GM19023 (cell line): ENCODE results near the gene DRAM1.

ENCODE experiments used
- ATAC-seq: cut with Tn5 transposase; IDR thresholded peaks from one replicate; pipeline ENCODE4 v1.9.1; 2021; ENCODE audit warnings: mild to moderate bottlenecking, moderate library complexity; ENCODE audit not compliant: unreplicated experiment

Gene DRAM1

GRCh38 chr12:101876861-101877805 lies at the start of gene DRAM1:
Gene DRAM1, plus strand, starts transcription at chr12:101877580. Its CDS starts 210 bp downstream, at chr12:101877790.
- peak; percentile 82 for ATAC-seq

GRCh38 chr12:101828463-101829196 lies 48.8 kb upstream of the DRAM1 start:
- ATAC-seq = no peak

- ATAC-seq = no peak
Measured at GRCh38 chr12:101829639-101830366, 47.6 kb upstream of the DRAM1 start.

- peak; percentile 91 for ATAC-seq
Measured at GRCh38 chr12:101830367-101831325, 46.7 kb upstream of the DRAM1 start, which contains the start of gene GNPTAB. Gene GNPTAB, minus strand, starts transcription at chr12:101830959. Its CDS starts 284 bp downstream, at chr12:101830675.

- ATAC-seq = no peak
Measured at GRCh38 chr12:101832030-101832429, 45.4 kb upstream of the DRAM1 start.

- ATAC-seq = no peak
Measured at GRCh38 chr12:101838628-101839323, 38.6 kb upstream of the DRAM1 start.

GRCh38 chr12:101839324-101840283 lies 37.8 kb upstream of the DRAM1 start:
- ATAC-seq = peak; percentile 54

GRCh38 chr12:101841069-101841468 lies 36.3 kb upstream of the DRAM1 start:
- ATAC-seq = no peak

- ATAC-seq = no peak
Measured at GRCh38 chr12:101845137-101845711, 32.2 kb upstream of the DRAM1 start.

- ATAC-seq = no peak
Measured at GRCh38 chr12:101847325-101847724, 30.1 kb upstream of the DRAM1 start.

- ATAC-seq = no peak
Measured at GRCh38 chr12:101850199-101850598, 27.2 kb upstream of the DRAM1 start.

GRCh38 chr12:101852998-101853397 lies 24.4 kb upstream of the DRAM1 start:
- ATAC-seq = no peak

GRCh38 chr12:101854747-101855146 lies 22.6 kb upstream of the DRAM1 start:
- ATAC-seq = peak; percentile 28

GRCh38 chr12:101855364-101855884 lies 22.0 kb upstream of the DRAM1 start:
- ATAC-seq = no peak

- no peak for ATAC-seq
Measured at GRCh38 chr12:101855976-101856375, 21.4 kb upstream of the DRAM1 start.

GRCh38 chr12:101856614-101857013 lies 20.8 kb upstream of the DRAM1 start:
- ATAC-seq = peak; percentile 26

GRCh38 chr12:101857043-101857558 lies 20.3 kb upstream of the DRAM1 start:
- peak; percentile 44 for ATAC-seq
